NK-92 treated with Interleukin-12 subunit alpha and Interleukin-12 subunit beta, amount 100 ng/mL, for 24 hours (cell line): Measurements from ENCODE around the gene PRELID3B.

ENCODE experiments used
- DNase-seq: peaks from one replicate; lab custom pipeline; 2025; lab: John Stamatoyannopoulos, UW

The PRELID3B gene

DNA sequence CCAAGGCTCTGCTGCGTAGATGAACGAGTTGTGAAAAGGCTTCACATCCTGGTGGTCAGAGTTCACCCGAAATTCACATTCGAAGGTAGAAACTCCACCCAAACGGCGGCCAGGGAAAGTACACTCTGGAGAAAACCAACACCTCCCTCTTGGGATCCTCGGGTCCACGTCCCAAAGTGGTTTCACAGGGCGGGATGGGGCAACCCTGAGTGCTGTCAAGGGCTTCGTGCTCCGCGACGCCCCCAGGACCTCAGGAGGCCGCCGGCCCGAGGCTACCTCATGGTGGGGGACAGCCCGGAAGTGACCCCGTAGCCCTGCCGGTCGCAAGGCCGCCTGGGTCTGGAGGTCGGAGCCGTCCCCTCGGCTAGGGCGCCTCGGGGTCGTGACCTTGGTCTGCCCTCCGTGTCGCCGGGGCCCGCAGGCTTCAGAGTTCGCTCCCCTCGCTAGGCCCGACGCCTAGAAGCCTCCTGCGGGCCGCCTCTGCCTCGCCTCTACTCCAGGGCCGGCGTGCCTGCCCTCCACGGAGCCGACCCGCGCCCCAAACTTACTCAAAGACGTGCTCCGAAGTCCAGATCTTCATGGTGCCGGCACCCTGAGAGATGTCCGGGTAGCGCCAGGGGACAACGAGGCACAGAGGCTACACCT lies at the start of gene PRELID3B:
TSS of gene PRELID3B (minus strand) at position 636 of the 645 bp plus-strand sequence. CDS start at position 580, 56 bp downstream.
- peak; percentile 74 for DNase-seq

DNA sequence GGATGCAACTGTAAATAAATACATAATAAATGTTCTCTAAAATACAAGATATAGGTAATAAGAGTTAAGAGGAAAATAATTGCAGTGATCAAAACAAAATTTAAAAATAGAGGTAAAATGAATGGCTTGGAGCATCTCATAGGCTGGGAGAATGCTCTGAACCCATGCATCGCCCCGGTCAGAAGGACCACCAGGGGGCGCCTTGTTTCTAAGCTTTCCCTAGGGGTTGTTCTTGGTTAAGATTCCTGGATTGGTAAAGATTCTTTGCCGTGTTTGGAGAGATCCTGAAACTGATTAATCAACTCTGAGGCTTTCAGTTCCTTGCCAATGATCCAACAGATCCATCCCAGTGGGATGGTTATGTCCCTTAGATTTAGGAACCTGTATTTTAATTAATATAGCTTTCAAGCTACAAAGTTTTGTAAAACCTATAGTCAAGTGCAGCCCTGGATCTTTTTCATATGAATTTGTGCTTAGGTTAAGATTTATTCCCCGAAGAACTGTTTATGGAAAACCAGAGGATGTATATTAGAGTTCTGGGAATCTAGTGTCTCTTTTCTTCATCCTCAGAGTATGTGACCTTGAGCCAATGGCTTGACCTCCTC lies 45.3 kb upstream of the PRELID3B start:
- DNase-seq: peak; percentile 52

DNA sequence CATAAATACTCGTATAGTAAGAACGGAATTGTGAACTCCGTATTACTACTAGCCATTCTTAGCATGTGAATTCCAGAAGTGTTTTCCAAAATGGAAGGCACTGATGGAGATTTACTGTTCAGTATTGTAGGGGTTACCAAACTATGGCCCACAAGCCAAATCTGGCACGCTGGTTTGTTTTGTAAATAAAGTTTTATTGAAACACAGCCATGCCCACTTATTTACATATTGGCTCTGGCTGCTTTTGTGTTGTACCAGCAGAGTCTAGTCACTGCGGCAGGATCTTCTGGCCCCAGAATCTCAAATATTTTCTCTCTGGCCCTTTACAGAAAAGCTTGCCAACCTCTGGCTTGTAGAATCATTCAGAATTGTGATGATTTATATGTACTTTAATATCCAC lies 44.3 kb upstream of the PRELID3B start:
- no peak for DNase-seq

DNA sequence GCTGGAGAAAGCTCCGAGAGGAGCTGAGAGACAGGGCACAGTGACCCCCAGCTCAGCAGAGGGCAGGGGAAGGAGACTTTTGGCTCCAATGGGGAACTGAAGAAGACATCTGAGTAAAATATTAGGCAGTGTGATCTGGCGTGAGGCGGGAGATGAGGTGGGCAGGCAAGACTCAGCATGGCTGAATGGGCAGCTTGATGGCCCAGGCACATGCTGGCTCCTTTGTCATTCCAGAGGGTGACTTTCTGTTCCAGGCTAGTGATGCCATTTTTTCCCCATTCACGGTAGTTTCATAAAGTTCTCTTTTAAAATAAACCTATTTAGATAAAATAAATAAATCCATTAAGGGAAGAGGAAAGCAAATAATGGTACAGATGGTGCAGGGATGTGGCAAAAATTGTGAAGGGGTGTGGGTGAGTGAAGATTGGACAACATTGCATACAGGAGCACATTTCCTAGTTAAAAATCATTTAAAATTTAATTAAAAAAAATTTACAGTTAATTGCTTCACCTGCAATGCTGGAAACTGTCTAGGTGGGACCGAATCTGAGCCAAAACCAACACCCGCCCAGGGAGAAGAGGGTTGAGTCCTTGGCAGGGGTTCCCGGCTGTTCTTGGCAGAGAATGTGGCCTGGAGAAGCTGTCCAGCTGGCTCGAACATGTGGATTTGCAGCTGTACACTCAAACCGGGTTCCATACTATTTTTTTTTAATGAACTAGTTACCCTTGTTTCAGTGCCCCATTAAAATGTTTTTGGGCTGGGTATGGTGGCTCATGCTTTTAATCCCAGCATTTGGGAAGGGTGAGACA lies 41.7 kb upstream of the PRELID3B start:
- no peak for DNase-seq

DNA sequence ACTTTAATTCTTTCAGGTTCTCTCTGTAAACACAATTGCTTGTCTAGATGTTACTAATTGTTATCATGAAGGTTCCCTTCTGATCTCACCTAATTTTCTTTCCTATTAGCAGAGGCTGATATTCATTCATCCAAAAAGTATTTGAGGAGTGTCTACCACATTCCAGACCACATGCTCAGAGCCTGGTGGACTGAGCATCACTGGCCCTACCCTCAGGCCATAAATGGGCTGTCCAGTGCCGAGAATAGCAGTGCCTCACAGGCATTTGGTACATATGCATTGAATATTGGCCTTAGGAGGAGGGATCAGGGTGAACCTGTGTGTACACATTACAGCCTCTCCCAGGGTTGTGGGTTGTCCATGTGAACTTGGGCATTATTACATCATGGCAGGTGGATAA lies 40.4 kb upstream of the PRELID3B start:
- DNase-seq: no peak

DNA sequence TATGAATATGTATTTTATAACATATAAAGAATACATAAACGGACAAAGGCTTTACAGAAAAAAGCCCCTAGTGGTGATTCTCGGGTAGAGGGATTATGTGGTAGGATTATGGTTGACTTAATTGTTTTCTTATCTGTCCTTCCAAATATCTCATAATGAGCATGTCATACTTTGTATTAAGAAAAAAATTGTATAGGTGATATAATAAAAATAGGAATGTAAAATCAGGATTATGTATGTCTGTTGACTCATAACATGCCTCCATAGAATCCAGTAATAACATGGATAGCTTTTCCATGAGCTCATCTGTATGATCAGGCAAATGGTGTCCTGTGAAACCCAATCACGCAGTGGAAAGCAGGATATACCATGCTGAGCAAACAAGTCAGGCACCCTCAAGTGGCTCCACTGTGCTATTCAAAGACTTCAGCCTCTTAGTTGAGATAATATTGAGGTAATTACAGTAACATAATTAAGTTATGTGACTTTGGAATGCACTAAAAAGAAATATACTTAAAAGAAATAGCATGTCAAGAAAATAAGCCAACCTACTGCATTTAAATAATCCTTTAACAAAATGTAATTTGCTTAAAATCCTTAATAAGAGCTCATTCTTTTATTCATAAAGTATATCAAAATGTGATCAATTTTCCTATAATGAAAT lies 39.6 kb upstream of the PRELID3B start:
- no peak for DNase-seq

DNA sequence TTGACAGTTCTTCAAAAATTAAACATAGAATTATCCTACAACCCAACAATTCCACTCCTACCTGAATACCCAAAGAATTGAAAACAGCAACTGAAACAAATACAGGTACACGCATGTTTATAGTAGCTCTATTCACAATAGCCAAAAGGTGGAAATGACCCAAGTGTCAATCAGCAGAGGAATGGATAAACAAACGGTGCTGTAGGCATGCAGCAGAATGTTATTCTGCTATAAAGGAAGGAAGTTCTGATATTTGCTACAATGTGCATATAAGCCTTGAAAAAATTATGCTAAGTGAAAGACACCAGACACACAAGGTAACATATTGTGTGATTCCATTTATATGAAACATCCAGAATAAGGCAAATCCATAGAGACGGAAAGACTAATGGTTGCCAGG lies 38.5 kb upstream of the PRELID3B start:
- no peak for DNase-seq

DNA sequence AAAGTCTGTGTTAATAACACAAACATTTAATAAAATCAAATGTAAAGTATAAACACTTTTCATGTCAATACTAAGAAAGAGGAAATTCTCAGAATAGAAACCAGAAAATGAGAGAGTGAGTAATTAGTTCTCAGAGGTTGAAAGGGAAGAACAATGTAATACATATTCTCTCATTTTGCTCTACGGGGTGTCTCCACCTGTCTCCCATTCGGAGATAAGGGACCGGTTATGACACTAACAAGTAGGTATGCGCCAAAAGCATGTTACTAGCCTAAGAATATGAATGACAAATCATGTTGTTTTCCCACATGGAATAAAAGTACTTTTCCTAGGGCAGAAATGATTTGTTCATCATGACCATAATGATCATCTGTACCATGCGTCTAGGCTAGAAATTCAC lies 35.6 kb upstream of the PRELID3B start:
- no peak for DNase-seq

DNA sequence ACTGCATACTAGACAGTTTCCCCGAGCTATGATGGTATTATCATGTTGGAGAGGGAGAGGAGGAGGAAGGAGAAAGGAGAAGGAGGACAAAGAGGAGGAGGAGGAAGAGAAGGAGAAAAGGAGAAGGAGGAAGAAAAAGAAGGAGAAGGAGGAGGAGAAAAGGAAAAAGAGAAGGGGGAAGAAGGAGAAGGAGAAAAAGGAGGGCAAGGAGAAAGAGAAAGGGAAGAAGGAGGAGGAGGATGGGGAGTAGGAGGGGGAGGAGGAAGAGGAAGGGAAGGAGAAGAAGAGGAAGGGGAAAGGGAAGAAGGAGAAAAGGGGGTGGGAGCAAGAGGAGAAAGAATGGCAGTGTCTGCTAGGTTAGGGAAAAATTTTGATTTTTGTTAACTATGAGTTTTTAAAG lies 35.1 kb upstream of the PRELID3B start:
- DNase-seq: no peak

DNA sequence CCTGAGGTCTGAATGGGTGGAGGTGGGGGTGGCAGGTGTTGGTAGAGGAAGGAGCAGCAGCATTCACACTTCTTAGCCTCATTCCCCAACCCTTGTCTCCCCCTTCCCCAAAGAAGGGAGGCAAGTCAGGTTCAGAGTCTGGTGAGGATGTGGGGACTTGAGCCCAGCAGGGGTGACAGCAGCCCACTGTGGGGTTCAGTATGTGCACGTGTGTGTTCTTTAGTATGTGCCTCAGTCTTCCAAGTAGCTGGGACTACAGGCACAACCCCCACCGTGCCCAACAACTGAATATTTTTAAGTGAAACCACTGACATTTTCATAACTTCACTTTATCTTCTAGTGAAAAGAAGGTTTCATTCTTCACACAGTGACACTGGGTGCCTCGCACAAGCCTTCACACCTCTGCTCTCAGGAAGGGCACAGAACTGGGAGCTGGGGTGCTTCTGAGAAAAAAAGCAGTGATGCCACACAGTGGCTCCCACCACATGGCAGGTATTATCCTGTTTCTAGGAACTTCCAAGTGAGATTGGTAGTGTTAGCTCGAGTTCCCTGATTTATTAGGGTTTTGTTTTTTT lies 33.4 kb upstream of the PRELID3B start:
- peak; percentile 24 for DNase-seq

DNA sequence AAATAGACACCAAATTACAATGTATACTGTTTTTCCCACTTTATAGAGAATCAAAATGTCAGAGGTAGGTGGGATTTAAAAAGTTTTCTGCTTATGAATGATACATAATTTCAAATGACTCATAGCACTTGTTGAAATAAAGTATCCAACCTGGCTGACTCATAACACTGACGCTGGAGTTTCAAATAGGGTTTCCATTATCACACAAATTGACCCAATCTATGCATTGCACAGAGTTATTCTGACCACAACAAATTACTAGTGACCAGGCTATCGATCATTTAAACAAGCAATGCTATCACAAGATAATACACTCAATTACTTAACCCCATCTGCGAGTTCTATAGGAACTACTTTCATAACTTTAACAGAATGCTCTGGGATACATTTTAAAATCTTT lies 31.9 kb upstream of the PRELID3B start:
- no peak for DNase-seq

DNA sequence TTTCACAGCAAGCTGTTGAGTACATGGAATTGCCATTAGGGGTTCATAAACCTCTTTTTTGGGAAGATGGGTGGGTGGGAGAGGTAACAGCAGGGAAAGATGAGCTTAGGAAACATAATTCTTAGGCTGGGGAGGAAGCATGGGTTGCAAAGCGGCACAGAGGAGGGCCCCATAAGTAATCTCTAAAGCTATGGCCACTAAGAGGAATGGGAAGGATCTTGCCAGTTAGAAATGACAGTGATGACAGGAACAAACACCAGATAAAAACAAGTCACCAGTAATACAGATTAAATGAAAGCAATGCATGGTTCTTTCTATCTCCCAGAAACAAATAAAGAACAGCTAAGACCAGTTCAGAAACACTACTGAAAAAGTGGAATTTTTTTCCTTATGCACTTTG lies 31.0 kb upstream of the PRELID3B start:
- no peak for DNase-seq

DNA sequence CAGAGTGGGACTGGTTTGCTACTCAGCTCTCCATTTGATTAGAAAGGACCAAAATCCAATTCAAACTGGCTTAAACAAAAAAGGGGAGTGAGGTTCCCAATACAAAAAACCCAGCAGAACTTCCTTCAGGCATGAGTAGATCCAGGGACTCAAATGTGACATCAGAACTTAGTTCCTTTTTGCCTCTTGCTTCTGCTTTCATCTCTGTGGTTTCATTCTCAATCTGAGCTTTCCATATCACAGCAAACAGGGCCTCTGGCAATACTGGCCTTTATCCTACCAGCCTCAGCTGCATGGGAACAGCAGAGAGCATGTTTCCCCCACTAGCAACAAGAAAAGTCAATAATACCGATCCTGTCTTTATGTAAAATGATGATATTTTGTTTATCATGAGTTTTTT lies 28.6 kb upstream of the PRELID3B start:
- no peak for DNase-seq

DNA sequence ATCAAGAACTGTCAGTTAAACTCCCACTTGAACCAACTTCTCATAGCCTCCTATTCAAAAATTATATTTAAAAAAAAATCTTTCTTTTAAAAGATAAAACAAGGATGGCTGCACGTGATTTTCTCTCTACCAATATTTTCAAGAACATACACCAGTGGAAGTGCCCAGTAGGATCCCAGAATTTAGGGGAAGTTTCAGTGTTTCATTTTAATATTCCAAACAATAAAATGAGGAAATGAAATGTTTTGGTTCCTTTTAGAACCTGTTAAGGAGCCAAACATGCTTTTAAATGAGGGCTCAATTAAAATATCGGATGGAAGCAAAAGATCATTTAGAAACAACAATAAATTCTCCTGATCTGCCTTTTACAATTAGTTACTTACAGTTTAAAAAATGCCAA lies 26.4 kb upstream of the PRELID3B start:
- DNase-seq: no peak

DNA sequence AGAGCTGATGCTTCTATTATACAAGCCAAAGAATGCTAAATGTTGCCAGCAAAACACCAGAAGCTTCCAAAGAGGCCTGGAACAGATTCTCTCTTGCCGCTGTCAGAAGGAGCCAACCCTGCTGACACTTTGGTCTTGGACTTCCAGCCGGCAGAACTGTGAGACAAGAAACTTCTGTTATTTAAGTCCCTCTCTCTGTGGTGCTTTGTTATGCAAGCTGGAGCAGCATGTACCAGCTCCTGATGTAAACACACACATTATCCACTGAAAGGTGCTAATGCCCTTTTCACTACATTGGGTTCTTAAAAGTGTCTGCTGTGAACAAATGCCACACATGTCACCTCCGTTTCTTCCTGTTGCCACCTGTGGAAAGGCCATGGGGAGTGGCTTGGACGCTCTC lies 25.9 kb upstream of the PRELID3B start:
- DNase-seq: no peak

DNA sequence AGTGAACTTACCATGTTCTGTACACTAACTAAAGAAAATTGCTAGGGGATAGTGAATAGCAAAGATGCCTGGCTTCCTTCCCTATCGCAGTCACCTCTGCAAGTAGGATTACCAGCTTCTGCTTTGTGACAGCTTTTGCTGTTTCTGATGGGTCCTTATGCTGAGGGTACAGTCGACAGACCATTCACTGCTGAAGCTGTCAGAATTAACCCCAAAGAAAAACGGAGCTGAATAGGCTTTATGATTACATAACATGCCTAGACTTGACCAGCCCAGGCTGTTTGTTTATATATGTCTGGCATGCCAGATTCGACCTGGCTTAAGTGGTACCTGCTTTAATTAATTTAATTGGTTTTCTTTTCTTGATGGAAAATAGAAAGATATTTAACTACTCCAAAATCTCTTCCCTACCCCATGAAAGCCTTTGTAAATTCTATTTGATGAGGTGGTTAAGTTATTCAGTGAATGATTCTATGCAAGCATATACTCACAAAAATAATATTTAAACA lies 21.7 kb upstream of the PRELID3B start:
- DNase-seq: no peak

DNA sequence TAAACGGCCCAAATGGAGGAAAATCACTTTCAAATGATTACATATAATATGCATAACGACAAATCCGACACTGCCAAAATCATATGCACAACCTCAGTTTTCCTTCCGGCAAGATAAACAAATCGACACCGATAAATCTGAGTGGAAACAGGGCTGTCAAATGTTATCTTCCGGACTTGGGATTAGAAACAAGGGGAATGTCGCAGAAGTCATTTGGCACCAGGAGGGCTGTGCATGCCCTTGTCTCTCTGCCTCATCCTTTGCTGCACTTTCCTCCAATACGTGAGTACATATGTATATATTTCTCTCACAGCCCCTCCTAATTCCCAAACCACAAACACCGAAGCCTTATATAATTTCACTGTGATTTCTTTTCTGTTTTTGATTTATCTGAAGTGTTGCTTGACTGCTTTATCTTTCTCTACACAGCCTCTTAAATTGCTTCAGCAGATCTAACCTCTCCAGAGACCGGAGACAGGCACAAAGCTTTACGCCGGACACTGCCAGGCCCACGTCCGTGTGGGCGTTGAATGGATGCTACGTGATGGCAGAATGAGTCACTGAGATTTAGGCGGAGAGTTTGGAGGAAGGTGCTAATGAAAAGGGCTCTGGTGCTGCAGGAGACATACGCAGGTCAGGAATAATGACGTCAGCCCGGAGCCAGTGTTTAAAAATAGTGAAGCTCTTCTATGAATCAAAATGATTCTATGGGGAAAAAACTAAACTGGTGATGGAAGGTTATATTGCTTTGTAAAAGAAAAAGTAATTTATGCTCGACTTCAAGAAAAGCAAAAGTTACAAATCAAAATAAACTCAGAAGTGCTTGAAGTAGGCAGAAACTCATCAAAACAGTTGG lies 21.0 kb upstream of the PRELID3B start:
- DNase-seq: no peak

DNA sequence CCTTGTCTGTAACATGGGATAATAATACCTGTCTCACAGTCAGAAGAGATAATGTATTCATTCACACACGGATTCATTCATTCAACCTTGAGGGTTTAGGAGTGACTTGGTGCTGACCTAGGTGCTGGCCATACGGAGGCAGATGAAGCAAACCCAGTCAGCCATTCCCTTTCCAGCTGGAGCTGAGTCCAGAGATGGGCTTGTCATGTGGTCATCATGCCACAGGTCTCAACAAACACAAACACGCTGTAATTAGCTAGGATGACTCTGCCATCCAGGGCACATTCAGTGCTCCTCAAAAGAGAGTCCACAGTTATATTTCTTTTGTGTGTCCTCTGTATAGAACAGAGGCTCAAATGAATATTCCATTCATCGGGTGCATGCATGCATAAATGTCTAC lies 19.5 kb upstream of the PRELID3B start:
- DNase-seq: no peak

DNA sequence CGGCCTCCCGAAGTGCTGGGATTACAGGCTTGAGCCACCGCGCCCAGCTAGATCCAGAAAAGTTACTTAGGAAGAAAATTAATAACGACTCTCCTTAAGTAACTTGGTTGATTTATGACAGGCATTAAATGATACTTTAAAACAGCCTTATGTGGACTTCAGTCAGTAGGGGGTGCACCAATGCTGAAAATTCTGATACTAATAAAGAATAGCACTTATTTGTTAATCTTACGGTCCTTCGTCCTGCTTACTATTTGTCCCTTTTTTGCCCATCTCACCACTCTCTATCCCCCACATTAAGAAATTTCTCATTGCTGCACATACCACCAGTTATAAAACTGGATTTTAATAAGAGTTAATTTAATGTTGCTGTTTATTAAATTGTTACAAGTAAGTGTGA lies 12.7 kb upstream of the PRELID3B start:
- no peak for DNase-seq

DNA sequence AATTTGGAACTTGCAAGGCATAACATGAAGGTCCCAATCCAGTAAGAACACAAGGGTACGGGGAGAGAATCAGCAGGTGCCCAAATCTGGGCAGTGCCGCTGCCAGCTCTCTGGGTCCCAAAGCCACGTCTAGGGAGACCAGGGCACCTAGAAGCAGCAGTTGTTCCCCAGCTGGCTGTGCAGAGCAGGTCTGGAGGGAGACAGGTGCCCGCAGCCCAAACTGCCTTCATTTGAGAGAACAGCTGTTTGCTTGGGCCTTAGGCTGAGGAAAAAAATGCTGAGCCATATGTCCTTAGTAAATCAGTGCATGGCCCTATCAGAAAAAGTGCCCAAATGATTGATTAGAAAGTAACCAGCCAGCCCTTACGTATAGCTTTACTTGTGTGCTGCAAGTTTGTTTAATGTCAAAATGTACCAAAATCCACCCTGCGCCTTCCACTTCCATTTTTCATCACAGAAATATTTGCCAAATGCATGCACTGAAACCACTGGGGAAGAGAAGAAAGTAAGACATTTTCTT lies 9.1 kb upstream of the PRELID3B start:
- DNase-seq: no peak

DNA sequence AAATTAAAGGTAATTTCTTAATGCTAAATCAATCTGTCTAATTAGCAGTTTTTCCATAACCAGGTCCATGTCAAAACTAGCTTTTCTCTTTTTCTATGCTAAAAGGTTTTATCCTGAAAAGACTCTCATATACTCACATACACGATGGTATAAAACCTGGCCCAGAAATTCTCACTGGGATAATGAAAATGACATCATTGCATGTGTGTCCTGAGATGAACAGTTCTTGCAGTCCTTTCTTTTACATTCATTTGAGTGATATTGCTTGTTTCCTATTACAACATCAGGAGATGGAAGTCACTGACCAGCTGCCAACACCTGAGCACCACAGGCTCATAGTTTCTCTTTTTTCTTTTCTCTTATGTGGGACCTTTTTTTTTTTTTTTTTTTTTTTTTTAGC lies 7.9 kb upstream of the PRELID3B start:
- no peak for DNase-seq
